HepG2 (cell line): ENCODE results near the gene NIPAL3. TPM values are rescaled to one million over a fixed set of nuclear protein-coding genes. Genes with fewer than 3 reads are reported as not detected.

ENCODE experiments used
- CHD2 ChIP-seq: IDR thresholded peaks from 2 replicates; pipeline ENCODE4 v1.6.1; 2011; ENCODE audit warnings: low read depth, low read length, improper control_type of control experiment
- FOXJ3 ChIP-seq: sonication (generic); formaldehyde crosslinking; IDR thresholded peaks from 2 replicates; pipeline ENCODE4 v1.4.0; 2020; ENCODE audit warnings: missing genetic modification reagents, mild to moderate bottlenecking, borderline replicate concordance
- FOXO4 ChIP-seq: sonication (generic); formaldehyde crosslinking; conservative IDR thresholded peaks from 2 replicates; pipeline ENCODE4 v1.8.1; 2023; ENCODE audit warnings: missing genetic modification reagents
- IRF9 ChIP-seq: sonication (generic); formaldehyde crosslinking; IDR thresholded peaks from 2 replicates; pipeline ENCODE4 v1.8.0; 2022; ENCODE audit warnings: missing genetic modification reagents, mild to moderate bottlenecking, borderline replicate concordance
- MED1 ChIP-seq: sonication (generic); formaldehyde crosslinking; IDR thresholded peaks from 2 replicates; pipeline ENCODE4 v1.4.0; 2020; ENCODE audit warnings: missing genetic modification reagents
- MIER2 ChIP-seq: IDR thresholded peaks from 2 replicates; pipeline ENCODE4 v1.6.1; 2016; ENCODE audit warnings: missing biosample characterization, missing genetic modification reagents
- NCOA1 ChIP-seq: sonication (generic); formaldehyde crosslinking; IDR thresholded peaks from 2 replicates; pipeline ENCODE4 v1.9.0; 2021; ENCODE audit warnings: missing genetic modification reagents
- POLR2AphosphoS5 ChIP-seq: IDR thresholded peaks from 2 replicates; pipeline ENCODE4 v1.6.1; 2012; ENCODE audit warnings: low read depth, low read length
- PPARG ChIP-seq: conservative IDR thresholded peaks from 2 replicates; pipeline ENCODE4 v1.6.1; 2016; ENCODE audit warnings: missing biosample characterization, missing genetic modification reagents
- SALL1 ChIP-seq: sonication (generic); formaldehyde crosslinking; IDR thresholded peaks from 2 replicates; pipeline ENCODE4 v1.8.0; 2022; ENCODE audit warnings: mild to moderate bottlenecking, missing genetic modification reagents
- SIN3B ChIP-seq: fragments of 150-350 bp; IDR thresholded peaks from 2 replicates; pipeline ENCODE4 v1.6.1; 2014; ENCODE audit warnings: low read length
- SIX4 ChIP-seq: sonication (generic); formaldehyde crosslinking; IDR thresholded peaks from 2 replicates; pipeline ENCODE4 v1.4.0; 2020; ENCODE audit warnings: missing genetic modification reagents
- TBP ChIP-seq: sonication (generic); formaldehyde crosslinking; IDR thresholded peaks from 2 replicates; pipeline ENCODE4 v1.5.0; 2020; ENCODE audit warnings: missing genetic modification reagents
- TFAP4 ChIP-seq: sonication (generic); IDR thresholded peaks from 2 replicates; pipeline ENCODE4 v1.6.1; 2016; ENCODE audit warnings: low read depth, borderline replicate concordance
- ZBED4 ChIP-seq: sonication (generic); formaldehyde crosslinking; IDR thresholded peaks from 2 replicates; pipeline ENCODE4 v1.4.0; 2020; ENCODE audit warnings: missing genetic modification reagents, borderline replicate concordance
- ZNF143 ChIP-seq: sonication (generic); formaldehyde crosslinking; IDR thresholded peaks from 2 replicates; pipeline ENCODE4 v1.4.0; 2020; ENCODE audit warnings: missing genetic modification reagents
- ZNF644 ChIP-seq: IDR thresholded peaks from 2 replicates; pipeline ENCODE4 v1.6.1; 2016; ENCODE audit warnings: low read depth
- ZNF709 ChIP-seq: sonication (generic); formaldehyde crosslinking; IDR thresholded peaks from 2 replicates; pipeline ENCODE4 v1.5.0; 2020; ENCODE audit warnings: mild to moderate bottlenecking, missing genetic modification reagents
- ZNF772 ChIP-seq: sonication (generic); formaldehyde crosslinking; IDR thresholded peaks from 2 replicates; pipeline ENCODE4 v1.5.0; 2020; ENCODE audit warnings: mild to moderate bottlenecking, missing genetic modification reagents
- ZXDC ChIP-seq: sonication (generic); formaldehyde crosslinking; IDR thresholded peaks from 2 replicates; pipeline ENCODE4 v1.5.0; 2020; ENCODE audit warnings: mild to moderate bottlenecking, missing genetic modification reagents
- polyA plus RNA-seq, 8 experiments: library from polyadenylated mRNA; depleted of rRNA in 3 of 8; stranded (reverse) in 7 of 8; unstranded in 1 of 8; fragments of >200 nt; fragmentation: Illumina TruSeq in 4 of 8; extraction: Trizol in 4 of 8; gene quantifications; 2 replicates each; pipeline versions ENCODE4 v1.2.1 to v1.2.3, GENCODE V29; 2011 to 2016; ENCODE audit warnings: low read depth in 4 of 8, missing spikeins in 1 of 8, mixed read lengths in 1 of 8; ENCODE audit not compliant: insufficient read depth in 1 of 8
- total RNA-seq, 5 experiments: library from RNA; depleted of rRNA; stranded (reverse); fragments of >200 nt; fragmentation: Illumina TruSeq; extraction: Trizol; gene quantifications; 2 replicates each; pipeline ENCODE4 v1.2.3, GENCODE V29; 2016; ENCODE audit warnings: low read depth in 1 of 5

Gene NIPAL3
- total and polyA plus RNA-seq, 2 of the 13 experiments (the other 11 are each of a cell fraction or from before 2014, with no cell fraction given): 5.6 to 8.6 TPM

GRCh38 chr1:24413350-24414163, 2.0 kb upstream of the NIPAL3 start, which contains the start of gene STPG1 (continued):
- TF ChIP-seq IRF9 (CRISPR knock-in tag) (peak; percentile 55; the same call in 1 of the 2 replicates), MED1 (peak; percentile 21; the same call in 1 of the 2 replicates), SALL1 (peak; percentile 62; the same call in 1 of the 2 replicates), MIER2 (CRISPR knock-in tag) (no peak), NCOA1 (CRISPR knock-in tag) (no peak), ZNF143 (0 out of 2 replicates have a peak, but pooled peaks have one; percentile 37), TFAP4 (peak; percentile 57; the same call in 1 of the 2 replicates), CHD2 (0 out of 2 replicates have a peak, but pooled peaks have one; percentile 23), ZXDC (CRISPR knock-in tag) (0 out of 2 replicates have a peak, but pooled peaks have one; percentile 62), PPARG (CRISPR knock-in tag) (peak; percentile 79), ZNF644 (CRISPR knock-in tag) (0 out of 2 replicates have a peak, but pooled peaks have one; percentile 26), TBP (CRISPR knock-in tag) (no peak), SIN3B (no peak), POLR2AphosphoS5 (peak; percentile 56), ZNF772 (CRISPR knock-in tag) (peak; percentile 64; the same call in 1 of the 2 replicates), FOXO4 (peak; percentile 91; the same call in 1 of the 2 replicates), ZNF709 (CRISPR knock-in tag) (peak; percentile 62; the same call in 1 of the 2 replicates), FOXJ3 (peak; percentile 40; the same call in 1 of the 2 replicates), SIX4 (CRISPR knock-in tag) (no peak), ZBED4 (CRISPR knock-in tag) (0 out of 2 replicates have a peak, but pooled peaks have one; percentile 15)
